Activated gamma-delta T cell treated with Interleukin-2 at 50 U/mL for 16 hours (primary cell): ENCODE measurements around the gene LAP3.

Experiments used
- DNase-seq: peaks from one replicate; pipeline ENCODE4 v3.0.0-alpha.2; 2020

The LAP3 gene

DNA sequence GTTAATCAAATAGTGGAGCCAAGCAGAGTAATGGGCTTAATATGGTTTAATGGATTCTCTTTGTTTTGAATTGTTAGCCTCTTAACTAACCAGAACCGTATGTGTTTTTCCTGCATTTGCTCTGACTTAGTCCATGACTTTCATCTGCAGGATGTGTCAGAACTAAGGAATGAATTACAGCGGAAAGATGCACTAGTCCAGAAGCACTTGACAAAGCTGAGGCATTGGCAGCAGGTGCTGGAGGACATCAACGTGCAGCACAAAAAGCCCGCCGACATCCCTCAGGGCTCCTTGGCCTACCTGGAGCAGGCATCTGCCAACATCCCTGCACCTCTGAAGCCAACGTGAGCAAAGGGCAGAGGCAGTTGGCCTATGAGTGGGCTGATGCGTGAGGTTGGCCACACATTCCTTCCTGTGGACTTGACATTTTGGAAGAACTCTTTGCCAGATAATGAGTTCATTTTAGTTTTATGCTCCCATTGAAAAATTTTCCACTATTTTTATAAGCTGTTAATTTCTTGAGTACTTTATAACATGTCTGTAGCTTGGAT lies 46.5 kb downstream of the LAP3 start:
- no peak for DNase-seq

GRCh38 chr4:17624821-17625220 lies 47.8 kb downstream of the LAP3 start:
- DNase-seq = no peak

DNA sequence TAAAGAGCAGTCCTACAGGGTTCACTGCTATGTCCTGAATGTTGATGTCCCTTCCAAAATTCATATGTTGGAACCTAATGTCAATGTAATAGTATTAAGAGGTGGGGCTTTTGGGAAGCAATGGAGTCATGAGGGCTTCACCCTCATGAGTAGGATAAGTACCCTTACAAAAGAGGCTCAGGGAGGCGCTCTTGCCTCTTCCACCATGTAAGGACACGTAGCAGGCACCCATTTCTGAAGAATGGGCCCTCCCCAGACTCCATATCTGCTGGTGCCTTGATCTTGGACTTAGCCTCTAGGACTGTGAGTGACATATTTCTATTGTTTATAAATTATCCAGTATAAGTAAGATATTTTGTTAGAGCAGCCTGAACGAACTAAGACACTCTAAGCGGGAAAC lies 53.2 kb downstream of the LAP3 start:
- no peak for DNase-seq

DNA sequence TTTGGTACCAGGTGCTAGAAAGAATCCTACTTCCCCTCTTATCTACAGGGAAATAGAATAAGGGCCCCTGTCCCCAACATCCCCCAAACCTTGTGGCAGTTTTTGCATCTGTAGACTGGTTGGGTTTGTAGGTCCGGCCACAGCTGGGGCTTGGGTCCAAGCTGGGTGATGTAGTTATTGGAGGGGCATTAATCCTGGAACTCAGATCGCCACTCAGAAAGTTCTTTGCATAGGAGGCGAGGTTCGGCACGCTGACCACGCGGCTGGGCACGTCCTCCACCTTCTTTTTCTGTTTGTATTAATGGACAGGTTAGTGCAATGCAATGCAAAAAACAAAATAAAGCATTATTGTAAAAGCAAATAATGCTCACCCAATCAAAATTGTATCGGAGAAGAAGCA lies 56.6 kb downstream of the LAP3 start:
- no peak for DNase-seq

GRCh38 chr4:17635056-17635455 lies 58.1 kb downstream of the LAP3 start:
- no peak for DNase-seq

DNA sequence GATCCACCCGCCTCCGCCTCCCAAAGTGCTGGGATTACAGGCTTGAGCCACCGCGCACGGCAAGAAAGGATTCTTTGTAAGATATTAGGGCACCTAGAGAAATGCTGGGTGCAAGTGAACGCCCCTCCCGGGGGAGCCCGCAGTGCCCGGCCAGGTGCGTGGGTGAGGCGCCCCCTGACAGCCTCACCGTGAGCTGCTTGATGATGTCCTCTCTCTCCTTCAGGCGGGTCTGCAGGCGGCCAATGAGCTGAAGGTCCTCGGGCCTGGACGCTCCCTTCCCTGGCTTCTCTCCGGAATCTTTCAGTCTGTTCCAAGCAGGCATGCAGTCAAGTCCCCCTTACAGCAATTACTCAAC lies 59.3 kb downstream of the LAP3 start:
- DNase-seq = no peak

- DNase-seq = peak; percentile 64
Observed at GRCh38 chr4:17636696-17637622, 60.0 kb downstream of the LAP3 start.

- no peak for DNase-seq
Observed at GRCh38 chr4:17639136-17639535, 62.1 kb downstream of the LAP3 start.

DNA sequence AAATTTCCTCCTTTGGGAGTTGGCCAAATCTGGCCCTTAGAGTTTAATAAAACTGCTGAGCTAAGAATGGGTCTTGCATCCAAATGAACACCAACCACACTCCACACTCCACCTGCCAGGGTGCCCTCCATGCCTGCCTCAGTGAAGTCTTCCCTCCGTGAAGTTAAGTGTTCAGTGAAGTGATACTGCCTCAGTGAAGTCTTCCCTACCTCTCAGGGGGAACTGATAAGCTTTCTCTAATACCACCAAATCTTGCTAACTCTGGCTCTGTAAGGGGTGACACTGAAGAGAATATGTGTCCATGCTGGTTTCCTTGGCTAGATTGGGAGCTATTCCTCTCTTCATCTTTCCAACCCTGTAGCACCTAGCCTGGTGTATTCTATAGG lies 65.4 kb downstream of the LAP3 start:
- no peak for DNase-seq

DNA sequence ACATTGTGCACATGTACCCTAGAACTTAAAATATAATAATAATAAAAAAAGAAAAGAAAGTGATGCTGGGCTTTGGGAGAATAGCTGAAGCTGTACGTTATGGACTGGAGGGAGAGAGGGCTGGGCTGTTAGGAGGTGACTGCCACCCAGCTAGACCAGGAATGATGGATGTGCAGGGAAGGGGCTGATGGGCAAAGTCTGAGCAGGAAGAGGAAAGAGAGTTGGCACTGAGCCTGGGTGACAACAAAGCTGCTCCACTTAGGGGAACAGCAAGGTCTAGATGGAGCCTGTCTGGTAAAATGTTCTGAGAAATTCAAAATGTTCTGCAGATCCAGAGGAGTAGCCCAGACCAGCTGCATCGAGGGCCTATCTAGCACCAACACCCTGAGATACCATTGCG lies 69.7 kb downstream of the LAP3 start:
- no peak for DNase-seq

- no peak for DNase-seq
Observed at GRCh38 chr4:17647176-17647806, 70.3 kb downstream of the LAP3 start.

DNA sequence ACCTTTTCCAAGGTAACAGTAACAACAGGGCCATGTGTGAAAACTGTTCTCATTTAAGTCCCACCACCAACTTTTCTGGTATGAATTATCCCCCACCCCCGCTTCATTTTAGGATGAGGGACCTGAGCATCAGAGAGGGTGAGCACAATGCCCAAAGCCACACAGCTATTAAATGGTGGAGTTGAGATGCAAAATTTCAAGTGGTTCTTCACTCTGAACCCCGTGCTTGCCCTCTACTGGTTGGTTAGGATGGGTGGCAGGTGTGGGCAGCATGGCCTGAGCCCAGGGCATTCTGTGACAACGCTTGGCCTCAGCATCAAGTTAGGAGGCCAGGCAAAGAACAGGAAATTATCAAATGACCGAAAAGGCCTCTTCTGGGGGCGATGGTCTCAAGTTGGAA lies 70.9 kb downstream of the LAP3 start:
- DNase-seq = no peak

DNA sequence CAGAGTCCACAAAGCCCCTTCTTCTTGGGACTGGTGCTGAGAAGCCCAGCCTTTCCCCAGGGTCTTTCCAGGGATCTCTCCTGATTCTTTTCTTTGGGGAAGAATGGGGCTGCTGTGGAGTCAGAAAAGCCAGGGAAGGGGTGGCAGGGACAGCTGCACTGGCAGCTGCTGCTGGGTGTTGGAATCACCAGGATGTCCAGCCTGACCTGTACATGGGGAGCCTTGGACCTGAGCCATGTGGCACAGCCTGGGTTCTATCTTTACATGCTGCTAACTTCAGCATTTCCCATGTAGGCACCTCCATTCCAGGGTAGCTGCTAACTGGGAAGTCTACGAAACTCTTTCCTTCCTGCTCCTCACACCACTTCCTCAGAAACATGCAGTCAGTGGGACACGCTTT lies 73.4 kb downstream of the LAP3 start:
- DNase-seq = no peak

DNA sequence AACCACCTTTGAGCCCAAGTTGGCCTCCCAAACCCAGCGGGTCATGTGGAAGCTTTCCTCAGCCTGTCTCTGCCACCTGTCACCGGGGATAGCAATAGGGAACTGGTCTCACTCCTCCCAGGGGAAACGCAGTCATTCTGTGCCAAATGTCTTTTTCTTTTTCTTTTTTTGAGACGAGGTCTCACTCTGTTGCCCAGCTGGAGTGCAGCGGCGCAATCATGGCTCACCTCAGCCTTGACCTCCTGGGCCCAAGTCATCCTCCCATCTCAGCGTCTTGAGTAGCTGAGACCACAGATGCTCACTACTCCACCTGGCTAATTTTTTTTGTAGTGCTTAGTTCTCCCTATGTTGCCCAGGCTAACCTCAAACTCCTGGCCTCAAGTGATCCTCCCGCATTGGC lies 77.7 kb downstream of the LAP3 start:
- DNase-seq = no peak

DNA sequence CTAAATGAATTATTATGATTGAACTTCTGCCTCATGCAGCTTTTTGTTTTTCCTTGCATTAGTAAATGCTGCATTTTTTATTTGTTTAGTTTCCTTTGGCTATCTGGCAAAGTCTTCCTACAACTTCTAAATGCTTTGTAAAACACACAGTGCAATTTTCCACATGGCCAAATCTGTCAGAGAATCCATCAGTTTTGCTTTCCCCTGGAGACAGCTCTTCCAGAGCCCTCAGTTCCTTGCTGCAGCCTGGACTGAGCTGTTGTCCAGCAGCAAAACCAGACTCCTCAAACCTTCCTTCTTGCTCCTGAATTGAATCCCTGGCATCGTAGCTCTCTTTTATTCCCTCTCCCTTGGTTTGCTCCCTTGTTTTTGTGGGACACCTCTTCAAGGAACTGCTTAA lies 80.1 kb downstream of the LAP3 start:
- no peak for DNase-seq
